ENCODE measurements around the gene OLIG1.
A peak's percentile ranks its signal among the peaks of the same experiment; 100 is the strongest.

The OLIG1 gene

GRCh38 chr21:33078907-33079582 is 9.1 kb downstream of the OLIG1 start:
- intact Hi-C loops (cut with DNase I): no loop called here
- DNase-seq: peak; percentile 52 to 98 (median 83)

GRCh38 chr21:33080376-33080775 is 10.4 kb downstream of the OLIG1 start:
- DNase-seq: peak in 2 of 10 donors; percentile 43 to 87
- intact Hi-C loops (cut with DNase I): no loop called here

GRCh38 chr21:33080776-33081175 is 10.8 kb downstream of the OLIG1 start:
- intact Hi-C loops (cut with DNase I): no loop called here
- DNase-seq: no peak

GRCh38 chr21:33088384-33088783 is 18.4 kb downstream of the OLIG1 start:
- intact Hi-C loops (cut with DNase I): no loop called here
- no peak for DNase-seq

DNA sequence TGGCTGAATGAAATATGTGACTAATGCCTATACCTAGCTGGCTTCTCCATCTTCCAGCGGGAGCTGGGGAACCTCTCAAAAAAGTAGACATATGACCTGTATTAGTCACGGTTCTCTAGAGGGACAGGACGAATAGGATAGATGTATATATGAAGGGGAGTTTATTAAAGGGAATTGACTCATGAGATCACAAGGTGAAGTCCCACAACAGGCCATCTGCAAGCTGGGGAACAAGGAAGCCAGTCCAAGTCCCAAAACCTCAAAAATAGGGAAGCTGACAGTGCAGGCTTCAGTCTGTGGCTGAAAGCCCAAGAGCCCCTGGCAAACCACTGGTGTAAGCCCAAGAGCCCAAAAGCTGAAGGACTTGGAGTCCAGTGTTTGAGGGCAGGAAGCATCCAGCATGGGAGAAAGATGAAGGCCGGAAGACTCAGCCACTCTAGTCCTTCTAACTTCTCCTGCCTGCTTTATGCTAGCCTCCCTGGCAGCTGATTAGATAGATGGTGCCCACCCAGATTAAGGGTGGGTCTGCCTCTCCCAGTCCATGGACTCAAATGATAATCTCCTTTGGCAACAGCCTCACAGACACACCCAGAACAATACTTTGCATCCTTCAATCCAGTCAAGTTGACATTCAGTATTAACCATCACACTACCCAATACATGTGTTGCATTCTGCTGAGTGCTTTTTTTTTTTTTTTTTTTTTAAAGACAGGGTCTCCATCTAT is 19.6 kb downstream of the OLIG1 start:
- no peak for DNase-seq
- intact Hi-C loops (cut with DNase I): no loop called here

DNA sequence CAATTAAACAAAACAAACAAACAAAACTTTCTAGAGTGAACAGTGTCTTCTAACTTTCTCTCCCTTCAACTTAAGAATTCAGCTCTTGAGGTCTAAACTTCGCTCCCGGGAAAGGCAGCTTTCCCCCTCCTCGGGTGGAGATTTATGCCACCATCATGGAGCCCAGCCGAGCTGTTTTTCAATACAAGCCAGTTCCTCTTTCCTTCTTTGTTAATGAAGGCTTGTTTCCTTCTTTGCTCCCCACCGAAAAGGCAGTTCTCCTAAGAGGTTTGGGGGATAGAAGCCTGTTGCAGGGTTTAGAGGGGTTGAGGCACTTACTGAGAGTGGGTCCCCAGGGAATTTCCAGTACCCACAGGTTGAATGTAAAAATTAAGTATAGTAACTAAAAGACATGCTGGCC is 26.5 kb downstream of the OLIG1 start:
- no peak for DNase-seq
- intact Hi-C loops (cut with DNase I): no loop called here

- intact Hi-C loops (cut with DNase I): no loop called here
- DNase-seq: no peak
Measured at GRCh38 chr21:33099131-33099530, 29.2 kb downstream of the OLIG1 start.

DNA sequence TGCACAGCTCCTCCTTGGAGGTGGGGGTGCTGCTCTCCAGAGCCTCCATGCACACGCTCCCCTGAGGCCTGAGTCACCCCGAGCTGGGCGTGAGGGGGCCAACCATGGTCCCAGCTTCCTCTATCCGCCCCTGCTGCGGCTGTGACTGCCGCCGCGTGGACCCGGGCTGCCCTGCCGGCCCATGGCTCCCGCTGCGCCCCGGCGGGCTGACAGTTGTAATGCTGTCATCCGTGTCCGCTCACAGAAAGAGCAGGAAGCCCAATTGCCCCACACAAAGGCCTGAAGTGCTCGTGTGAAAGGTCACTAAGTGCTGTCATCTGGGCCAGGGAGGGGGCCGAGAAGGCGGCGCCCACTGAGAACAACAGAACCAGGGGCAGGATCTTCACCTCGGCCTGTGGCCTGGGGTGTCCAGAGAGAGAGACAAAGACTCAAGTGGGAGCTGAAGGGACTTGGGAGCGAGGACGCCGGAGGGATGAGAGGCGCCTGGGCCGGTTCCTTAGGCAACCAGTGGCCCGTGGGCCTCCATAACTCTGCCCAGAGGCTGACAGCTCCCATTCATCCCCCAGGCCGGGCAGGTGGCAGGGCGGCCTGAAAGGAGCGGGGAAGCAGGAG is 31.5 kb downstream of the OLIG1 start:
- intact Hi-C loops (cut with DNase I): no loop called here
- no peak for DNase-seq

- intact Hi-C loops (cut with DNase I): no loop called here
- DNase-seq: no peak
Measured at GRCh38 chr21:33105088-33105487, 35.1 kb downstream of the OLIG1 start.

- DNase-seq: no peak
- intact Hi-C loops (cut with DNase I): no loop called here
Measured at GRCh38 chr21:33108228-33108627, 38.3 kb downstream of the OLIG1 start.

- peak in 1 of 10 donors; percentile 47 for DNase-seq
- intact Hi-C loops (cut with DNase I): no loop called here
Measured at GRCh38 chr21:33109574-33110339, 39.8 kb downstream of the OLIG1 start.

DNA sequence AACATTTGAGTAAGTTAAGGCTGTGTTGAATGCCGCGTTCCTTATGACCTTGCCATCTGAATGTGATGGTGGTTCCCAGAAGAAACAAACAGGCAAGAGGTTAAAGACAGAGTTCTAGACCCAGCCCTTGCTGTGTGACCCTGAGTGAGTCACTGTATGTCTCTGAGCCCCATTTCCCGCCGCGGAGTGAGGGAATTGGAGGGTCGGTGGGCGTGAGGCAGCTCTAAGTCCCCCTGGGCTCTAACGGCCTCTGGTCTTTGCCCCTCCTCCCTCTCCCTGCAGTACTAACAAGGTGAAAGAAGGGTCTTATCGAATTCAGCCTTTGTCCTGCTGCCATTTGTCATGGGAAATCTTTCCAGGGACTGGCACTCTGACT is 40.4 kb downstream of the OLIG1 start:
- DNase-seq: no peak
- intact Hi-C loops (cut with DNase I): no loop called here

DNA sequence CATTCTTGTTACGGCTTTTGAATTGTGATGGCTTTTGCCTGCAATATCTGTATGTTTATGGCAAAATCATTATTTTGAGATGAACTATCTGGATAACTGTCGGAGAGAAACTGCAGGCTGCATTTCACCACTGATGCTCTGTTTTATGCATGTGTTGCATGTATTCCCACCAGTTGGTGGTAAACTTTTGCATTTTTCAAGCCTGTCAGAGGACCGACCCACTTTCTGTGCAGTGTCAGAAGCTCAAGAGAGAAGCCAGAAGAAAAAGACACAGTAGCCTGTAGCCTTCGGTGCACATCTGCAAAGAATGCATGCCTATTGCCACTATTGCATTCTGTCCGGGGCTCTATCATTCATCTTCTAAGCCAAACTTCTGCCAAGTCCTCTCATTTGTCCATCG is 41.6 kb downstream of the OLIG1 start:
- DNase-seq: no peak
- intact Hi-C loops (cut with DNase I): no loop called here

DNA sequence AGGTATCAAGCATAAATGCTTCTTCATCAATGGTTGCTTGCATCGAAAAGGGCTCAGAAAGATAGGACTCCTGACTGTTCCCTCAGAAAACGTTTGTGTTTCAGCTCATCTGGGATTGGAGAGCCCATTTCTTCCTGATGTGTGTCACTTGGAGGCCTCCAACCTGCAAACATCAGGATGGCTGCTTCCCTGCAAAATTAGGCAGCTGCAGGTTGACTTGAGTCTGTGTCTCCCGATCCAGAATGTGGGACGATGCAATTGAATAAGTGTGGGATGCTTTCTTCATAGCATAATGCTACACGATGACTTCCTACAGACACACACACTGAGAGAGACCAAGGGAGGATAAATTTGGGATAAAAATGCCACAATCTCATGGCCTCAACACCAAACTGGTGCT is 42.2 kb downstream of the OLIG1 start:
- DNase-seq: no peak
- intact Hi-C loops (cut with DNase I): no loop called here

GRCh38 chr21:33112681-33113080 is 42.7 kb downstream of the OLIG1 start:
- DNase-seq: no peak
- intact Hi-C loops (cut with DNase I): no loop called here

GRCh38 chr21:33113131-33113530 is 43.2 kb downstream of the OLIG1 start:
- DNase-seq: no peak
- intact Hi-C loops (cut with DNase I): no loop called here

GRCh38 chr21:33114276-33114675 is 44.3 kb downstream of the OLIG1 start:
- no peak for DNase-seq
- intact Hi-C loops (cut with DNase I): no loop called here

- peak; percentile 67 to 96 (median 74) for DNase-seq
- intact Hi-C loops (cut with DNase I): loop anchor here (2.0 kb wide), 1 partner anchor 45 kb away; the partner anchor contains the start of gene OLIG1
Measured at GRCh38 chr21:33115631-33116510, 45.9 kb downstream of the OLIG1 start.

- peak in 1 of 10 donors; percentile 39 for DNase-seq
- intact Hi-C loops (cut with DNase I): loop anchor here (2.0 kb wide), 1 partner anchor 46 kb away; the partner anchor contains the start of gene OLIG1
Measured at GRCh38 chr21:33116676-33117075, 46.7 kb downstream of the OLIG1 start.

Data from posterior cingulate gyrus (tissue), 11 donors.